HG03139 (cell line): ENCODE results near the gene ROR1.

ENCODE experiments used
- ATAC-seq: cut with Tn5 transposase; IDR thresholded peaks from one replicate; pipeline ENCODE4 v1.9.1; 2021; ENCODE audit not compliant: unreplicated experiment

Gene ROR1

DNA sequence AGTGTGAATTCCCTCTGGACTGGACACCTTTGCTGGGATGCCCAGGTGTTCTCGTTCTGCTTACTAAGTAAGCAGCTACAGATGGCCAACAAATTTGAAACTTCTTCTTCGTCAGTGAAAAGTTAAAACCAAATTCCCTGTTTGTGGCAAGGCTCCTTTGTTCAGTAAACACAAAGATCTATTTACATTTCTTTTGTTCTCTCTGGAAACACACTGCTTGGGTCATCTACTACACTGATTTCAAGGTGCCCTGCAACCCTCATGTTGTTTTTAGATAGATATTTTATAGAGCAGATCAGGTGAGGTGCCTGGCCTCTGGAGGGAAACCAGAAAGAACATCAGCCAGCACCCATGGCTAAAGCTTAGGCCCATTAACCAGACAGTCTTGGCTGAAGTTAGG lies 272.4 kb downstream of the ROR1 start:
- no peak for ATAC-seq

DNA sequence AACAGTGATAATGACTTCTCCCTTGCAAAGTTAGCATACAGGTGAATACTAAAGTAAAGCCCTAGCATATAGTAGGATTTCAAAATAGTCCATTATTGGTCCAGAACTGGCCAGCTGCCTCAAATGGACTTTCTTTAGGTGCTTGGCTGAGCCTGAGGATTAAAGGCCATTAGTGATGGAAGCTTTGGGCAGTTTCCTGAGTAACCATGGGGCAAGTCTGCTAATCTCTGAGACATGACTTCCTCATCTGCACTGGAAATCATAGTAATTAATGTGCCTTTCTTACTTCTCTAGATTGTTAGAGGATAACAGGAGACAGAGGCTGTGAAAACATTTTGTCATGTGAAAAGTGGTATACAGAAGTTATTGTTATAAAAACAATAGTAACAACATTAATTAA lies 273.1 kb downstream of the ROR1 start:
- no peak for ATAC-seq

DNA sequence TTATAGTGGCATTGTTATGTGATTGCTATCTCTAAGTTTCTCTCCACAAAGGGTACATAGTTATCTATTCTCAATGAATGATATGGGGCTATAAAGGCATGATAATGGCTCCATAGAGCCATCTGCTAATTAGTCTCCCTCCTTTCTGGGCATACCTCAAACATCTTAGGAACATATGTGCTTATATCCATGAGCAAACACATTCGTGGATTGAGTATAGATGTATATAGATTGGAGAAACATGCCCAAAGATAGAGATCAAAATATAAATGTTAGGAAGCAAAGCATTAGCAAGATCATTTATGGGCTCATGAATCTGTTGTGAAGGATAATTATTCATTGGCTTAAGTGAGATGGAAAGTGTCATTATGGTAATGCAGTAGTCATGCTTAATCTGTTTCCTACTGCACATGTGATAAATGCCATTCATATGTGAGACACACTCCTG lies 273.8 kb downstream of the ROR1 start:
- ATAC-seq, result no peak

DNA sequence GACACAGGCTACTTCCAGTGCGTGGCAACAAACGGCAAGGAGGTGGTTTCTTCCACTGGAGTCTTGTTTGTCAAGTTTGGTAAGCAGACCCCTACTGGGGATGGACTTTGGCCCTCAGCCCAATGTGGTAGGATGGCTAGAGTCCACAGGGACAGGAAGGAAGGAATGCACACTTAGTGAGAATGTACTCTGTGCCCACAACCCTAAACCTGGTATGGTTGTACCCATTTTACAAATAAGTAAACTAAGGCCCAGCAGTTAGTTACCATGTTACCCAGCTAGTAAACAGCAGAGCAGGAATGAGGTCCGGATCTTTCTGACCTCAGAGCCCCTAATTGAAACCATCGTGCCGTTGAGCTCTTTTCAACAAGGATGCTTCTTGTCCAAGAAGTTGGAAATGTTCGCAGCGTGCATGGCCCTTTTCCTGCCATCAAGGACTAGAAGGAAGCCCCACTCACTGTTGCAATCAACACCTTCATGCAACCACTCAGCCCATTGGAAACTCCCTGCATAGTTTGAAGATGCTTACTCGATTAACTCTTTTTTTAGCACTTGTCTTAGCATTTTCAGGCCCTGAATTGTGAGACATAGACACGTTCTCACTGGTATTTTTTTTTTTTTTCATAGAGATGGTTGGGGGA lies 276.2 kb downstream of the ROR1 start:
- no peak for ATAC-seq

GRCh38 chr1:64050601-64051000 lies 276.8 kb downstream of the ROR1 start:
- no peak for ATAC-seq

- no peak for ATAC-seq
These were observed 278.0 kb downstream of the ROR1 start for GRCh38 chr1:64051796-64052195.

GRCh38 chr1:64052777-64053176 lies 279.0 kb downstream of the ROR1 start:
- no peak for ATAC-seq

DNA sequence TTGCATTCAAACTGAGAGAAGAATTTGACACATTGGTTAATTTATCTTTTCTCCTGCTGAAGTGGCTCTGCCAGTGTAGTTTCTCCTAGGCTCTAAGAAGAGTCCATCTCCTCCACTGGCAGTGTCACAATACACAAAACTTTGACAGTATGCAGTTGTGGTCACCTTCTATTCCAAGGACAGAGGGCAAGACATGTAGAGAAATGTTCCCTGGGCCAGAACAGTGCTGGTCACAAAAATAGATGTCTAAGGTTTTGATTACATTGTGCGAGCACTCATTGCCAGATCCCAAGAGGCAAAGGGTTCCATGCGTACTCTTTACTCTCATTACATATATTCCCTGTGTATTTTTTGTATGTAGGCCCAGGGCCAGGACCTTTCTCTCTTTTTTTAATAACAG lies 281.5 kb downstream of the ROR1 start:
- ATAC-seq, result no peak

DNA sequence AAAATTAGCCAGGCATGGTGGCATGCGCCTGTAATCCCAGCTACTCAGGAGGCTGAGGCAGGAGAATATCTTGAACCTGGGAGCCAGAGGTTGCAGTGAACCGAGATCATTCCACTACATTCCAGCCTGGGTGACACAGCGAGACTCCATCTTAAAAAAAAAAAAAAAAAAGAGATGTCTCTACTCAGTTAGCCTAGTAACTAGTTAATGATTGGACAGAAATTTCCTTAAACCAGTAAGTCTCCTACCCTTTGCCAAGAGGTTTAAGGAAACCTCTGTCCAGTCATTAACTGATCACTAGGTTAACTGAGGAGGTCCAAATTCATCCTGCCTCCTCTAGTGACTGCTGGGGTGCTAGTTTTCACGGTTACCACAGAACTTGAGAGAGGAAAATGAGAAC lies 285.7 kb downstream of the ROR1 start:
- no peak for ATAC-seq

DNA sequence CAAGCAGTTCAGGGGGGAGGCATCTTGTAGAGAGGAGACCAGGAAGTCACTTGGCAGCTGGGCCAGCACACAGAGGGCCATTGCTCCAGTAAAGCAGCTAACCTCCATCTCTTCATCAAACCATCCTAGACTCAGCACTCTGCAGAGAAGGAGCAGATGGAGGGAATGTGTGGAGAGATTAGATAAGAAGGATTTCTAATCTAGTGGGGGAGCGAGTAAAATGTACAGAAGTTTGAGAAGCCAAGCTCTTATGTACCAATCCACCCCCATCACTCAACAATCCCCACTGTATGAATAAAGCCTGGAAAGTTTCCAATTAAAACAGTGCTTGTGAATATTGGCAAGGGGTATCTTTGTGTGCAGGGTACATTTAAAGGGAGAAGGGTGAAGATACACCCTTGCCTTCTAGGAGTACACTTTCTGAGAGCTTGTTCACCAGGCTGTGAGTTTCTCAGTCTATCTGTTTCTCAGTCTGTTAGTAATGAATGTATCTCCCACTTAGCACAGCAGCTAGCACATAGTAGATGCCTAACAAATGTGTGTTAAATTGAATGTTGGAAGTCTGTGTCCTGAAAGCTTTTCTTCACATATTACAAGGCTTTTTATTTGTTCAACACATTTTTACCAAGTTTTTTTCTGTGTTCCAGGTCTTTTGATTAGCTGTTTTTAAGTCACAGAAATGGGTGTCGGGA lies 286.9 kb downstream of the ROR1 start:
- ATAC-seq, result no peak

DNA sequence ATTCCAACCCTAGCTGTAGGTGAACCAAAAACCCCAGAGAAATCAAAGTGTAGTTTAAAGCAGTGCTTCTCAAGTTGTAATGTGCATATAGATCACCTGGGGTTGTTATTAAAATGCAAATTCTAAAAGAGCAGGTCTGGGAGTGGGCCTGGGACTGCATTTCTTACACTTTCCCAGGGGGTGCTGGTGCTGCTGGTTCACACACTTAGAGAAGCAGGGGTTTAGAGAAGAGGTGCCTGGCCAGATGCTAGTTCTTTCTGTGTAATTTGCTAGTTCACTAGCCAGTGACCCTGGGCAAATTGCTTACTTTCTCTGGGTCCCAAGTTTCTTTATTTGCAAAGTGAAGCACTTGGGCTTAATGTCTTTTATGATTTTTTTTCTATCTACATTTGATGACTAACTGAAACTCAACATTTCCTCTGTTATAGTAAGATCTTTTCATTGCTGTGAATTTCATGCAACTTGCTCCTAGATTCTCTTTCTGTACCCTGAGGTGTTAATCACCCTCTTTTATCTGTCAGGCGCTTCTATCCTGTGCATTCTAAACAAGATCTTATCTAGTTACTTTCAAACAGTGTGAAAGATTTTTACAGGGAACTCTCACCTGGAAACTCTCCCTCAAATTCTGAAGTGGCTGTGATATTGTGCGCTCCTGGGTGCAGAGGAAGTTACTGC lies 287.8 kb downstream of the ROR1 start:
- no peak for ATAC-seq

DNA sequence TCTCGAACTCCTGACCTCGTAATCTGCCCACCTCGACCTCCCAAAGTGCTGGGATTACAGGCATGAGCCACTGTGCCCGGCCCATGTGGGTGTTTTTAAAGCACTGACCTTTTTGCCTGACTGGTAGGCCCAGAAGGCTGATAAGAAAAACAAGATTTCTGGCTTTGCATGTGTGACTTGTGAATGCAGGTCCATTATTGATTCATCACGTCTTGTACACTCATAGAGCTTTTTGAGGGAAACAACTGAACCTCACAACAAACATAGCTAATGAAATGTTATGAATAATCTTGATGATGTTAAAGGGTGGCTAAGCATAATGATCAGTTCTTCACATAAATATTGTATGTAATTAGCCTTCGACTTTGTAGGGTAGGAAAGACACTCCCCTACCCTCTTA lies 288.7 kb downstream of the ROR1 start:
- ATAC-seq, result no peak

- ATAC-seq, result no peak
These were observed 289.2 kb downstream of the ROR1 start for GRCh38 chr1:64062941-64063581.

GRCh38 chr1:64065571-64065970 lies 291.8 kb downstream of the ROR1 start:
- ATAC-seq, result no peak

- ATAC-seq, result no peak
These were observed 298.4 kb downstream of the ROR1 start for GRCh38 chr1:64072089-64072793.

GRCh38 chr1:64073705-64074104 lies 299.9 kb downstream of the ROR1 start:
- no peak for ATAC-seq

GRCh38 chr1:64074767-64075166 lies 300.9 kb downstream of the ROR1 start:
- no peak for ATAC-seq

- ATAC-seq, result no peak
These were observed 303.6 kb downstream of the ROR1 start for GRCh38 chr1:64077281-64077940.

GRCh38 chr1:64080941-64081562 lies 307.2 kb downstream of the ROR1 start:
- ATAC-seq, result no peak

GRCh38 chr1:64082459-64082858 lies 308.6 kb downstream of the ROR1 start:
- ATAC-seq, result no peak
